Thoracic aorta (tissue), 2 donors: Measurements from ENCODE around the gene MAP3K5. TPM values are rescaled to one million over a fixed set of nuclear protein-coding genes. Genes with fewer than 3 reads are reported as not detected.

Source experiments
- ATAC-seq: fragments of 150-250 bp; one replicate; pipeline ENCODE4 v1.8.0; 2017; ENCODE audit warnings: low read depth; ENCODE audit not compliant: insufficient number of reproducible peaks, low FRiP score
- DNase-seq: peaks from one replicate; pipeline ENCODE4 v3.0.0-alpha.2; 2020; ENCODE audit warnings: low spot score
- H3K27ac ChIP-seq, 2 donors: fragments of 200-600 bp; sonication (generic); 1 replicate in 1 of 2; 2 replicates in 1 of 2; pipeline ENCODE4 v1.5.1; 2016; ENCODE audit warnings: mild to moderate bottlenecking in 2 of 2, moderate library complexity in 2 of 2
- H3K27me3 ChIP-seq: fragments of 200-600 bp; sonication (generic); replicated peaks from 2 replicates; pipeline ENCODE4 v1.6.0; 2016; ENCODE audit warnings: mild to moderate bottlenecking; ENCODE audit not compliant: insufficient read depth
- H3K36me3 ChIP-seq: fragments of 200-600 bp; sonication (generic); one replicate; pipeline ENCODE4 v1.5.1; 2016
- H3K4me1 ChIP-seq, 2 donors: fragments of 200-600 bp; sonication (generic); 1 replicate in 1 of 2; 2 replicates in 1 of 2; pipeline versions ENCODE4 v1.5.1 to v1.6.0; 2016; ENCODE audit warnings: low read depth in 2 of 2, mild to moderate bottlenecking in 1 of 2; ENCODE audit not compliant: control insufficient read depth in 1 of 2
- H3K4me3 ChIP-seq: fragments of 200-600 bp; sonication (generic); 2 replicates; pipeline ENCODE4 v1.5.1; 2016; ENCODE audit warnings: mild to moderate bottlenecking
- H3K9me3 ChIP-seq: fragments of 200-600 bp; sonication (generic); 2 replicates; pipeline ENCODE4 v1.5.1; 2016
- total RNA-seq, 2 donors: library from RNA; depleted of rRNA; stranded (reverse); fragments of >200 nt; gene quantifications; one replicate each; pipeline versions ENCODE4 v1.1.0 to v1.2.3, GENCODE V29; 2016
- TF ChIP-seq, protein P1 (sequence below): fragments of 200-600 bp; sonication (generic); IDR thresholded peaks from one replicate; pipeline ENCODE4 v1.5.1; 2019; ENCODE audit warnings: antibody characterized with exemption

MAP3K5 gene
- total RNA-seq, 2 donors from 2014 or later: 73.6 to 101 TPM

DNA sequence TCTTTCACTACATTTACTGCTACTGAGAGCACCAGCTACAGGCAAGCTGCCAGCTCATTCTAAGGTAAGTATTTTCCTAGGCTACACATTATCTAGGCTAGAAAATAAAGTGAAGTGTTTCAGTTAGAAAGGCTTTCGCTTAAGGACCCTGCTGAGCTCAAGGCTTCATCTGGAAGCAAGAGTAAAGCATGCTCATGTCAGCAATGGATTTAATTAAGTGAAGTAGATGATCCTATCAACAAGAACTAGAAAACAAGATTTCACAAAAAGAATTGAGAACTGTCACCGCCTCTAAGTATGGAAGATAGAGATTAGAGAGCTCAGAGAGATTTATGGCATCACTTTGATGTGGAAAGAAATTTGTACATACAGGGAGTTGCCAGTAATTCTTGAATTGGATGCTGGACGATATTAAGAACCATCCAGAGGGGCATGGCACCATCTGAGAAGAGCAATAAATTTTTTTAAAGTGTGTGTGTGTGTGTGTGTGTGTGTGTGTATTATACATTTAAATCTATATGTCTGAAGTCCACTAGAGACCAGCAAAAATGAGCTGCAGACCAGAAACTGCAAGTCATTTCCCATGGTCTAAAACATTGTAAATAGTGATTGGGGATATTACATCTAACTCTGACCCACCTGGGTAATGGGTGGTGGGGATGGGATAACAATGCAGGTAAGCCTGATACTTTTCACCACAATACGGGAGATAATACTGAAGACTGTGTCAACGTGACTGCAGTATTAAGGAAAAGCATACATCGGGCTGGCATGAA, 136.8 kb downstream of the MAP3K5 start:
- ATAC-seq: no peak

GRCh38 chr6:136654086-136654485, 138.2 kb downstream of the MAP3K5 start:
- Histone ChIP-seq H3K4me1 (peaks cover 4 to 18% of the 10 kb centered on the region in 2 donors), H3K27ac (no peak overlapping the region), H3K36me3 (peaks cover 23% of the 10 kb centered on the region), H3K9me3 (no peaks in the 10 kb centered on the region), H3K4me3 (no peak overlapping the region), H3K27me3 (no peaks in the 10 kb centered on the region)
- TF ChIP-seq, protein P1, sequence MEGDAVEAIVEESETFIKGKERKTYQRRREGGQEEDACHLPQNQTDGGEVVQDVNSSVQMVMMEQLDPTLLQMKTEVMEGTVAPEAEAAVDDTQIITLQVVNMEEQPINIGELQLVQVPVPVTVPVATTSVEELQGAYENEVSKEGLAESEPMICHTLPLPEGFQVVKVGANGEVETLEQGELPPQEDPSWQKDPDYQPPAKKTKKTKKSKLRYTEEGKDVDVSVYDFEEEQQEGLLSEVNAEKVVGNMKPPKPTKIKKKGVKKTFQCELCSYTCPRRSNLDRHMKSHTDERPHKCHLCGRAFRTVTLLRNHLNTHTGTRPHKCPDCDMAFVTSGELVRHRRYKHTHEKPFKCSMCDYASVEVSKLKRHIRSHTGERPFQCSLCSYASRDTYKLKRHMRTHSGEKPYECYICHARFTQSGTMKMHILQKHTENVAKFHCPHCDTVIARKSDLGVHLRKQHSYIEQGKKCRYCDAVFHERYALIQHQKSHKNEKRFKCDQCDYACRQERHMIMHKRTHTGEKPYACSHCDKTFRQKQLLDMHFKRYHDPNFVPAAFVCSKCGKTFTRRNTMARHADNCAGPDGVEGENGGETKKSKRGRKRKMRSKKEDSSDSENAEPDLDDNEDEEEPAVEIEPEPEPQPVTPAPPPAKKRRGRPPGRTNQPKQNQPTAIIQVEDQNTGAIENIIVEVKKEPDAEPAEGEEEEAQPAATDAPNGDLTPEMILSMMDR: peak; percentile 21
- ATAC-seq: no peak
- no peak for DNase-seq

More for the DNA sequence above, 136.8 kb downstream of the MAP3K5 start:
- Histone ChIP-seq H3K4me1 (peaks cover 0 to 18% of the 10 kb centered on the region in 2 donors), H3K27me3 (no peaks in the 10 kb centered on the region), H3K36me3 (peaks cover 15% of the 10 kb centered on the region), H3K27ac (no peak overlapping the region), H3K9me3 (no peaks in the 10 kb centered on the region), H3K4me3 (no peak overlapping the region)
- TF ChIP-seq, protein P1: no peak
- no peak for DNase-seq

GRCh38 chr6:136652656-136653055, 139.6 kb downstream of the MAP3K5 start:
- peaks cover 14% of the 10 kb centered on the region for H3K36me3 ChIP-seq
- no peak overlapping the region for H3K27ac ChIP-seq
- no peak overlapping the region for H3K4me3 ChIP-seq
- TF ChIP-seq, protein P1: no peak
- no peaks in the 10 kb centered on the region for H3K27me3 ChIP-seq
- H3K9me3 ChIP-seq: no peaks in the 10 kb centered on the region
- ATAC-seq (no peak), DNase-seq (no peak)
- H3K4me1 ChIP-seq: peaks cover 15 to 32% of the 10 kb centered on the region in 2 donors

DNA sequence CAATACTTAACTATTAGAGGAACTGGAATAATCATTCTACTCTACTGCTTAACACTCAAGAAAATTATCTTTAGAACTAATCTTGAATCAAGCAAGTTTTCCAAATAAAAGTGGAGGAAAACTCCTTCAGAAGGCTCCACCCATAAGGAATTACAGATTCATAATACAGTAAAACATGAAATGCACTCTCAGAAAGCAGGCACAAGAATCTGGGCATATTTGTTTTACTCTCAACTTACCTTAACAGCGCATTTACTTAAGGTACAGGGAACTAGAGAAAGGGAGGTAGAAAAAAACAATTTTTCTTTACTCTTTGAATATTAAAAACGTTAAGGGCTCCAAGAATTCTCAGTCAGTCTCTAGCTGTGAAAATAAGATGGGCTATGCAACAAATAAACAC, 140.3 kb downstream of the MAP3K5 start:
- TF ChIP-seq, protein P1: no peak
- Histone ChIP-seq H3K4me3 (no peak overlapping the region), H3K36me3 (peaks cover 8% of the 10 kb centered on the region), H3K27me3 (no peaks in the 10 kb centered on the region), H3K4me1 (peaks cover 21 to 37% of the 10 kb centered on the region in 2 donors), H3K27ac (no peak overlapping the region), H3K9me3 (no peaks in the 10 kb centered on the region)
- DNase-seq (no peak), ATAC-seq (no peak)

DNA sequence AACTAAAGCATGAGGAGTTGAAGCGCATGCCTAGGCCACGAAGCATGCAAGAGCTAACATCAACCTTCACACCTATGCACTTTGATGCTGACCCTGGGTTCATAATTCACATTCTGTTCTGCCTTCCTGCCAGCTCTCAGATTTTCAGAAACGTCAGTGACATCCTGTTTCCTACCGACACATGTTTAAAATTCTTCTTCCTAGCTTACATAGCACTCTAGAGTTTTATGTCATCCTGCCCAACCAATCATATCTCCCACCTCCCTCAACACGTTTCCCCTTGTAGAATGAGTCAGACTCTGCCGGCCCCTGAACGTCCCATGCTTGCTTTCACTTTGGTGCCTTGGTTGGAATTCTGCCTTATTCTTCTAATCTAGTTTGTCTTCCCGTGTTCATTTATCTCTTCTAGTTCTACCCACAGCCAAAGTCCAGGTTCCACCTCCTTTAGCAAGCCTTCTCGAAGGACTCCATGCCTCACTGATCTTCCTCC, 144.9 kb downstream of the MAP3K5 start:
- Histone ChIP-seq H3K27me3 (no peaks in the 10 kb centered on the region), H3K4me1 (peaks cover 42 to 57% of the 10 kb centered on the region in 2 donors), H3K36me3 (peaks cover 8% of the 10 kb centered on the region), H3K4me3 (peak overlapping the region; percentile 40), H3K9me3 (no peaks in the 10 kb centered on the region), H3K27ac (peak overlapping the region; percentile 59 to 82)
- TF ChIP-seq, protein P1: no peak
- DNase-seq (no peak), ATAC-seq (peak; percentile 52)
